ENCODE data around the gene TSPAN5. TPM values are rescaled to one million over a fixed set of nuclear protein-coding genes. Genes with fewer than 3 reads are reported as not detected.
"Not testable (repeated sequence)": the region's sequence is repeated elsewhere in the genome, so short reads cannot be mapped to it uniquely, and the experiment has no call there.

The TSPAN5 gene
- total and polyA plus RNA-seq, 7 experiments from 2014 or later = 3.3 to 31.6 (median 7.8) TPM

- H3K27ac ChIP-seq (ENCODE audit: low read depth, low read length); CTCF ChIA-PET; H3K36me3 ChIP-seq (ENCODE audit: control insufficient read depth in 2 of 3, insufficient read depth in 3 of 3, low read length in 3 of 3); H3K4me1 ChIP-seq (ENCODE audit: control insufficient read depth in 2 of 2, insufficient read depth in 2 of 2, low read length in 2 of 2); H3K27ac Mint-ChIP-seq; H3K9me3 ChIP-seq (ENCODE audit: control insufficient read depth in 2 of 3, low read length in 3 of 3); H3K4me3 ChIP-seq (ENCODE audit: low read length); POLR2A ChIA-PET; DNase-seq; H3K27me3 ChIP-seq (ENCODE audit: control insufficient read depth in 2 of 2, insufficient read depth in 2 of 2, low read length in 2 of 2); H3K4me3 Mint-ChIP-seq; ATAC-seq; H3K27me3 Mint-ChIP-seq; intact Hi-C loops (cut with micrococcal nuclease): not testable (repeated sequence)
- H3K9me3 Mint-ChIP-seq = peaks cover 0 to 37% (median 5%) of the 10 kb centered on the region in 11 donors
- H3K4me1 Mint-ChIP-seq = peaks cover 0 to 23% (median 0%) of the 10 kb centered on the region in 7 donors
- peaks cover 3 to 48% (median 4%) of the 10 kb centered on the region in 5 donors for H3K36me3 Mint-ChIP-seq
These were observed 201.0 kb downstream of the TSPAN5 start for GRCh38 chr4:98457422-98457821.

- H3K4me3 Mint-ChIP-seq = no peak overlapping the region
- H3K27me3 Mint-ChIP-seq = no peaks in the 10 kb centered on the region
- H3K27ac Mint-ChIP-seq = no peak overlapping the region
- Histone ChIP-seq H3K9me3 (ENCODE audit: control insufficient read depth in 2 of 3, low read length in 3 of 3) (no peaks in the 10 kb centered on the region), H3K4me1 (ENCODE audit: control insufficient read depth in 2 of 2, insufficient read depth in 2 of 2, low read length in 2 of 2) (peaks cover 18 to 25% of the 10 kb centered on the region in 2 donors), H3K27me3 (ENCODE audit: control insufficient read depth in 2 of 2, insufficient read depth in 2 of 2, low read length in 2 of 2) (no peaks in the 10 kb centered on the region), H3K27ac (ENCODE audit: low read depth, low read length) (no peak overlapping the region), H3K36me3 (ENCODE audit: control insufficient read depth in 2 of 3, insufficient read depth in 3 of 3, low read length in 3 of 3) (no peaks in the 10 kb centered on the region), H3K4me3 (ENCODE audit: low read length) (no peak overlapping the region)
- CTCF ChIA-PET = interaction anchor here (0.6 kb wide), 1 partner anchor 13 kb away, joined by 6 read pairs; no protein-coding TSS in a partner anchor
- no peak for ATAC-seq
- H3K4me1 Mint-ChIP-seq = peaks cover 23 to 39% (median 30%) of the 10 kb centered on the region in 7 donors
- POLR2A ChIA-PET = no interaction called here
- H3K36me3 Mint-ChIP-seq = peaks cover 3 to 31% (median 4%) of the 10 kb centered on the region in 5 donors
- intact Hi-C loops (cut with micrococcal nuclease) = no loop called here
- DNase-seq = no peak
- peaks cover 0 to 25% (median 5%) of the 10 kb centered on the region in 11 donors for H3K9me3 Mint-ChIP-seq
These were observed 206.3 kb downstream of the TSPAN5 start for GRCh38 chr4:98452091-98452490.

GRCh38 chr4:98448908-98449307 lies 209.5 kb downstream of the TSPAN5 start:
- no peak for ATAC-seq
- Histone ChIP-seq H3K4me1 (ENCODE audit: control insufficient read depth in 2 of 2, insufficient read depth in 2 of 2, low read length in 2 of 2) (peaks cover 30 to 39% of the 10 kb centered on the region in 2 donors), H3K27ac (ENCODE audit: low read depth, low read length) (no peak overlapping the region), H3K9me3 (ENCODE audit: control insufficient read depth in 2 of 3, low read length in 3 of 3) (no peaks in the 10 kb centered on the region), H3K36me3 (ENCODE audit: control insufficient read depth in 2 of 3, insufficient read depth in 3 of 3, low read length in 3 of 3) (no peaks in the 10 kb centered on the region), H3K4me3 (ENCODE audit: low read length) (no peak overlapping the region), H3K27me3 (ENCODE audit: control insufficient read depth in 2 of 2, insufficient read depth in 2 of 2, low read length in 2 of 2) (no peaks in the 10 kb centered on the region)
- Mint-ChIP-seq H3K4me1 (peaks cover 35 to 44% (median 42%) of the 10 kb centered on the region in 7 donors), H3K27ac (peak overlapping the region in 4 of 9 donors; percentile 9 to 49 (median 38)), H3K9me3 (peaks cover 0 to 13% (median 4%) of the 10 kb centered on the region in 11 donors), H3K36me3 (peaks cover 0 to 31% (median 9%) of the 10 kb centered on the region in 5 donors), H3K27me3 (no peaks in the 10 kb centered on the region), H3K4me3 (peak overlapping the region in 5 of 10 donors; percentile 2 to 37 (median 16))
- intact Hi-C loops (cut with micrococcal nuclease) = loop anchor here in 1 of 2 donors (5.0 to 10.0 kb wide), 2 partner anchors 184 to 307 kb away; partner anchors contain the start of genes RAP1GDS1 and STPG2
- ChIA-PET CTCF (no interaction called here), POLR2A (no interaction called here)
- peak in 5 of 9 donors; percentile 11 to 26 (median 19) for DNase-seq

GRCh38 chr4:98447648-98448047 lies 210.8 kb downstream of the TSPAN5 start:
- no peaks in the 10 kb centered on the region for H3K27me3 Mint-ChIP-seq
- H3K4me3 Mint-ChIP-seq = peak overlapping the region in 9 of 10 donors; percentile 52 to 78 (median 66)
- intact Hi-C loops (cut with micrococcal nuclease) = loop anchor here (1.0 to 10.0 kb wide), 8 partner anchors 21 to 481 kb away; partner anchors contain the start of genes STPG2 (in 2 of the 2) and RAP1GDS1 (in 1 of the 2)
- Histone ChIP-seq H3K36me3 (ENCODE audit: control insufficient read depth in 2 of 3, insufficient read depth in 3 of 3, low read length in 3 of 3) (peaks cover 0 to 7% (median 0%) of the 10 kb centered on the region in 3 experiments), H3K9me3 (ENCODE audit: control insufficient read depth in 2 of 3, low read length in 3 of 3) (no peaks in the 10 kb centered on the region), H3K27me3 (ENCODE audit: control insufficient read depth in 2 of 2, insufficient read depth in 2 of 2, low read length in 2 of 2) (no peaks in the 10 kb centered on the region), H3K4me1 (ENCODE audit: control insufficient read depth in 2 of 2, insufficient read depth in 2 of 2, low read length in 2 of 2) (peaks cover 30 to 39% of the 10 kb centered on the region in 2 donors), H3K27ac (ENCODE audit: low read depth, low read length) (no peak overlapping the region), H3K4me3 (ENCODE audit: low read length) (no peak overlapping the region)
- peak overlapping the region in 7 of 9 donors; percentile 2 to 88 (median 76) for H3K27ac Mint-ChIP-seq
- POLR2A ChIA-PET = interaction anchor here (0.9 kb wide), 2 partner anchors 186 to 482 kb away, joined by 3 read pairs; no protein-coding TSS in a partner anchor
- CTCF ChIA-PET = no interaction called here
- peaks cover 35 to 44% (median 37%) of the 10 kb centered on the region in 7 donors for H3K4me1 Mint-ChIP-seq
- peaks cover 6 to 31% (median 15%) of the 10 kb centered on the region in 5 donors for H3K36me3 Mint-ChIP-seq
- ATAC-seq = no peak
- no peak for DNase-seq
- peaks cover 0 to 6% (median 2%) of the 10 kb centered on the region in 11 donors for H3K9me3 Mint-ChIP-seq

GRCh38 chr4:98446499-98447375 lies 211.7 kb downstream of the TSPAN5 start:
- ATAC-seq (peak; percentile 89), DNase-seq (peak in 7 of 9 donors; percentile 23 to 53 (median 42))
- Histone ChIP-seq H3K27me3 (ENCODE audit: control insufficient read depth in 2 of 2, insufficient read depth in 2 of 2, low read length in 2 of 2) (no peaks in the 10 kb centered on the region), H3K4me3 (ENCODE audit: low read length) (peak overlapping the region; percentile 9), H3K27ac (ENCODE audit: low read depth, low read length) (no peak overlapping the region), H3K4me1 (ENCODE audit: control insufficient read depth in 2 of 2, insufficient read depth in 2 of 2, low read length in 2 of 2) (peaks cover 30 to 39% of the 10 kb centered on the region in 2 donors), H3K9me3 (ENCODE audit: control insufficient read depth in 2 of 3, low read length in 3 of 3) (no peaks in the 10 kb centered on the region), H3K36me3 (ENCODE audit: control insufficient read depth in 2 of 3, insufficient read depth in 3 of 3, low read length in 3 of 3) (peaks cover 0 to 16% (median 0%) of the 10 kb centered on the region in 3 experiments)
- Mint-ChIP-seq H3K27me3 (no peaks in the 10 kb centered on the region), H3K9me3 (peaks cover 0 to 2% (median 0%) of the 10 kb centered on the region in 11 donors), H3K36me3 (peaks cover 12 to 36% (median 19%) of the 10 kb centered on the region in 5 donors), H3K4me3 (peak overlapping the region; percentile 49 to 75 (median 71)), H3K27ac (peak overlapping the region; percentile 52 to 88 (median 76)), H3K4me1 (peaks cover 33 to 44% (median 37%) of the 10 kb centered on the region in 7 donors)
- intact Hi-C loops (cut with micrococcal nuclease) = loop anchor here (1.0 to 10.0 kb wide), 9 partner anchors 20 to 482 kb away; partner anchors contain the start of genes RAP1GDS1 (in 2 of the 2) and STPG2 (in 2 of the 2)
- ChIA-PET POLR2A (no interaction called here), CTCF (interaction anchor here (0.6 kb wide), 1 partner anchor 378 kb away, joined by 3 read pairs; no protein-coding TSS in a partner anchor)

GRCh38 chr4:98444371-98444770 lies 214.0 kb downstream of the TSPAN5 start:
- Mint-ChIP-seq H3K27ac (peak overlapping the region in 4 of 9 donors; percentile 9 to 86 (median 16)), H3K4me3 (no peak overlapping the region), H3K36me3 (peaks cover 12 to 51% (median 27%) of the 10 kb centered on the region in 5 donors), H3K9me3 (peaks cover 0 to 2% (median 0%) of the 10 kb centered on the region in 11 donors), H3K27me3 (no peaks in the 10 kb centered on the region), H3K4me1 (peaks cover 32 to 35% (median 33%) of the 10 kb centered on the region in 7 donors)
- Histone ChIP-seq H3K36me3 (ENCODE audit: control insufficient read depth in 2 of 3, insufficient read depth in 3 of 3, low read length in 3 of 3) (peaks cover 0 to 20% (median 0%) of the 10 kb centered on the region in 3 experiments), H3K27me3 (ENCODE audit: control insufficient read depth in 2 of 2, insufficient read depth in 2 of 2, low read length in 2 of 2) (no peaks in the 10 kb centered on the region), H3K27ac (ENCODE audit: low read depth, low read length) (no peak overlapping the region), H3K4me3 (ENCODE audit: low read length) (no peak overlapping the region), H3K4me1 (ENCODE audit: control insufficient read depth in 2 of 2, insufficient read depth in 2 of 2, low read length in 2 of 2) (peaks cover 29 to 36% of the 10 kb centered on the region in 2 donors), H3K9me3 (ENCODE audit: control insufficient read depth in 2 of 3, low read length in 3 of 3) (no peaks in the 10 kb centered on the region)
- ATAC-seq (no peak), DNase-seq (no peak)
- intact Hi-C loops (cut with micrococcal nuclease) = loop anchor here in 1 of 2 donors (10.0 kb wide), 1 partner anchor 180 kb away; the partner anchor contains the start of gene RAP1GDS1
- ChIA-PET POLR2A (no interaction called here), CTCF (no interaction called here)
